Sciatic nerve (tissue), 2 donors: Measurements from ENCODE around the gene CHRNA4. TPM values are rescaled to one million over a fixed set of nuclear protein-coding genes. Genes with fewer than 3 reads are reported as not detected.
A peak's percentile ranks its signal among the peaks of the same experiment; 100 is the strongest.

Experiments
- ATAC-seq: fragments of 200-7000 bp; cut with Tn5 transposase; one replicate; pipeline ENCODE4 v1.9.1; 2020; ENCODE audit warnings: mild to moderate bottlenecking, moderate library complexity
- DNase-seq: peaks from one replicate; pipeline ENCODE4 v3.0.0-alpha.2; 2020; ENCODE audit warnings: low spot score
- intact Hi-C: fragments of 100-400 bp; cut with DNase I; formaldehyde crosslinking; loops from one replicate; pipeline ENCODE4 v1.14.2; 2022
- total RNA-seq: library from RNA; stranded (reverse); fragmentation: NEBNext Ultra II Directional; extraction: Animal tissue kit (Norgen Biotek cat#: 25700); gene quantifications from one replicate; pipeline ENCODE4 v1.2.1, GENCODE V29; 2021
- donor health status: DM: no; HTN: no; CAD: no.
- donor health status: DM: no; HTN: no; CAD: no.

Gene CHRNA4
- total RNA-seq, 1 donor from 2014 or later: 0.80 TPM

- intact Hi-C loops: no loop called here
- no peak for ATAC-seq
Observed at GRCh38 chr20:63328718-63329275, 32.4 kb downstream of the CHRNA4 start.

DNA sequence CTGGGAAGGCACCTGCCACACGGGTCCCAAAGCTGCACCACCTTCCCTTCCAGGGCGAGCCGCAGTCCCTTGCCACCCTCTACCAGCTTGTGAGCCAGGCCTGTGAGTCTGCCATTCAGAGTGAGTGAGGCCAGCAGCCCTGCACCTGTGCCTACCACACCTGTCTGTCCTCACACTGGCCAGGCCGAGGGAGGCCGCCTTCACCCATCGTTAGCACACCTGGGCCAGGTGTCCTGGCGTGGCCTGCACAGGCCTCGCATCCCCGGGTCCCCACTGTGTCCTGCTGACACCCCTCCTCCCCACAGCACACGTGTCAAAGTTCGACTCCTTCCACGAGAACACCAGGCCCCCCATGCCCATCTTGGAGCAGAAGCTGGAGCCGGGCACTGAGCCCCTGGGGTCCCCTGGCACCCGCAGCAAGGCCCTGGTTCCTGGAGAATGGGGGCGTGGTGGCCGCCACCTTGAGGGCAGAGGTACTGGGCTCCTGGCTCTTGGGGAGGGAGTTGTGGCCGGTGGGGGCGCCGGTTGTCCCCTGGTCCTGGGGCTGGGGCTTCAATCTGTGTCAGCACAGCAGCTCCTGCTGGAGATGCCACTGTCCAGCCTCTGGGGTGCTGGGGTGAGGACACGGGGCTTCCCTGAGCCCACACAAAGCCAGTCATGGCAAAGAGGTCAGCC, 33.0 kb downstream of the CHRNA4 start:
- no peak for DNase-seq
- ATAC-seq: no peak
- intact Hi-C loops: no loop called here

More at GRCh38 chr20:63328718-63329275, 32.4 kb downstream of the CHRNA4 start:
- DNase-seq: no peak

- intact Hi-C loops: no loop called here
- no peak for ATAC-seq
- DNase-seq: no peak
Observed at GRCh38 chr20:63327231-63327745, 33.9 kb downstream of the CHRNA4 start.

DNA sequence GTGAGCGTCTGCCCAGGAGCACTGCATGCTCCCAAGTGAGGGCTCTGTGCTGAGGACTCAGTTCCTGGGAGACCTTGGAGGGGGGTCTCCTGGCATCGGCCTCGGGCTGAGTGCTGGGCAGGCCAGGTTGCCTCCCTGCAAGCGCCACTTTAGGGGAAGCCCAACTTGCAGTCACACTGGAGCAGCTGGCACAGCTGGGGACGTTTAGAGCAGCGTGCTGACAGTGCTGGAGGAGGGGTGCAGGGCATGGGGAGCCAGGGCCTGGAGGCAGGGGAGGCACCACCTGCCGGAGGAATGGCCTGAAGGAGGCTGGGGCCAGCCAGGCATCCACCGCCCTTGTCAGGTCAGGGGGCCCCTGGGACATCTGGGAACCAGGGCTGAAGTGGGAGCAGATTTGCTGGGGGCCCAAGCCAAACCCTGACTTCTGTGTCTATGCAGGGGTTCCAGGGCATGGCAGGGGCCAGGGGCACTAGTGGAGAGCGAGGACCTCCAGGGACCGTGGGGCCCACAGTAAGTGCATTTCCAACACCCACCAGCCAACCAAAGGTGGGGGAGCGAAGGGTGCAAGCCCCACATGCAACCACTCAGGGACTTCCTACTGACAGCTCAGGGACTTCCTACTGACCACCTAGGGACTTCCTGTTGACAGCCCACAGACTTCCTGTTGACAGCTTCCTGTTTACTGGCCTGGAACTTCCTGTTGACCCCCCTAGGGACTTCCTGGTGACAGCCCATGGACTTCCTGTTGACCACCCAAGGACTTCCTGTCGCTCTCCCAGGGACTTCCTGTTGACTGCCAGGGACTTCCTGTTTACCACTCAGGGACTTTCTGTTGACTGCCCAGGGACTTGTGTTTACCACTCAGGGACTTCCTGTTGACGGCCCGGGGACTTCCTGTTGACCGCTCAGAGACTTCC, 34.6 kb downstream of the CHRNA4 start:
- intact Hi-C loops: no loop called here
- DNase-seq: no peak
- ATAC-seq: no peak

DNA sequence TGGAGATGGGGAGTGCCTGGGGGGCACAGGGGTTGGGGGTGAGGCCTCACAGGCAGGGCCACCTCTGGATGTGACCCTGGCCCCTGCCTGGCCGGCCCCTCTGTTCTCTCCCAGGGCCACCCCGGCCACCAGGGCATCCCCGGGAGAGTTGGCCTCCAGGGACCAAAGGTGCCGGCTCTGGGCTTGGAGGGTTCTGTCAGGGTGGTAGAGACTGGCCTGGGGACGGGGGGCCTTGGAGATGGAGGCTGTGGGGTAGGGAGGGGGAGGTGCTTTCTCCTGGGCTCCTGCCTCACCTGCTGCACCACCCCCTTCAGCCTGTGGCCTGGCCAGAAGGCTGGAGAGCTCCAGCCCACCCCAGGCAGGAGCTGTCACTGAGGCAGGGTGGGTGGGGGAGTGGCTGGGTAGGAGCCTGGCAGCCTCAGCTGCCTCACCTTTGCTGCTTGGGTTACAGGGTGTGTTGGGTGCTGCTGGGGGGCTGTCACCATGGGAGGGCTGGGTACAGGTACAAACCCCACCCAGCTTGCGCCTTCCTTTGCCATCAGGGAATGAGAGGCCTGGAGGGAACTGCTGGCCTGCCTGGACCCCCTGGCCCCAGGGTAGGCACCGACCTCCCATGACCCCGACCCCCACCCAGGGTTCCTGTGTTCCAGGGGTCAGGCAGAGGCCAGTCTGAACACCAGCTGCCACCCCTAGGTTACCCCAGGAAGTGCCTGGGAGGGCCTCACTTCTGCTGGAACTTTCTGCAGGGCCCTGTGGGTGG, 35.4 kb downstream of the CHRNA4 start:
- DNase-seq (no peak), ATAC-seq (no peak)
- intact Hi-C loops: no loop called here

GRCh38 chr20:63325021-63325471, 36.1 kb downstream of the CHRNA4 start:
- intact Hi-C loops: no loop called here
- DNase-seq (no peak), ATAC-seq (no peak)

DNA sequence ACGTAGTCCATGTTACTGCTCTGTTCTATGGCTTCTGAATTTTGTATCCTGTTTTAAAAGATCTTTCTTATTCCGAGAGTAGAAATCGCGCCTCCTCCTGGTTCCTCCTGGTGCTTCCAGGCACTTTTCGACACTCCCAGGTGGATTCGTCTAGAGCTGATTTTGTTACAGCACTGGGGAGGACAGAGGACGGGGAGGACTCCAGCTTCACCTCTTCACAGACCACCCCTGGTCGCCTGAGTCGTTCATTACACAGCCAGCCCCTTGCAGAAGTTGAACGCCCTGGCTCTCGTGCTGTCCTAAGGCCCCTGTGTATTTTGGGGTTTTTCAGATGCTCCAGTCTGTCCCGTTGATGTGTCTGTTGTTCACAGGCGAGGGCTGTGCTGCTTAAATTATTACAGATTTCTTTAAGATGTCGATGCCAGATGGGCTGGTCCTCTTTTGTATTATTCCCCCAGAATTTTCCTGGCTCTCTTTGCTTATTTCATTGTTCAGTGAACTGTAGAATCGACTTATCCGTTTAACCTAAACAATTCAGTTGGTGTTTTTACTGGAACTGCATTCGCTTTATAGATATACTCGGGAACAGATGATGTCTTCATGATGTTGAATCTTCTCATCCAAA, 37.7 kb downstream of the CHRNA4 start:
- DNase-seq (no peak), ATAC-seq (no peak)
- intact Hi-C loops: no loop called here

- DNase-seq (no peak), ATAC-seq (no peak)
- intact Hi-C loops: no loop called here
Observed at GRCh38 chr20:63322933-63323273, 38.2 kb downstream of the CHRNA4 start.

GRCh38 chr20:63322146-63322932, 38.8 kb downstream of the CHRNA4 start:
- ATAC-seq (no peak), DNase-seq (no peak)
- intact Hi-C loops: no loop called here

- DNase-seq (no peak), ATAC-seq (peak; percentile 60)
- intact Hi-C loops: no loop called here
Observed at GRCh38 chr20:63321148-63321831, 39.9 kb downstream of the CHRNA4 start.

- ATAC-seq: no peak
- DNase-seq: no peak
- intact Hi-C loops: no loop called here
Observed at GRCh38 chr20:63320616-63321147, 40.5 kb downstream of the CHRNA4 start.

- no peak for ATAC-seq
Observed at GRCh38 chr20:63320041-63320511, 41.1 kb downstream of the CHRNA4 start.

DNA sequence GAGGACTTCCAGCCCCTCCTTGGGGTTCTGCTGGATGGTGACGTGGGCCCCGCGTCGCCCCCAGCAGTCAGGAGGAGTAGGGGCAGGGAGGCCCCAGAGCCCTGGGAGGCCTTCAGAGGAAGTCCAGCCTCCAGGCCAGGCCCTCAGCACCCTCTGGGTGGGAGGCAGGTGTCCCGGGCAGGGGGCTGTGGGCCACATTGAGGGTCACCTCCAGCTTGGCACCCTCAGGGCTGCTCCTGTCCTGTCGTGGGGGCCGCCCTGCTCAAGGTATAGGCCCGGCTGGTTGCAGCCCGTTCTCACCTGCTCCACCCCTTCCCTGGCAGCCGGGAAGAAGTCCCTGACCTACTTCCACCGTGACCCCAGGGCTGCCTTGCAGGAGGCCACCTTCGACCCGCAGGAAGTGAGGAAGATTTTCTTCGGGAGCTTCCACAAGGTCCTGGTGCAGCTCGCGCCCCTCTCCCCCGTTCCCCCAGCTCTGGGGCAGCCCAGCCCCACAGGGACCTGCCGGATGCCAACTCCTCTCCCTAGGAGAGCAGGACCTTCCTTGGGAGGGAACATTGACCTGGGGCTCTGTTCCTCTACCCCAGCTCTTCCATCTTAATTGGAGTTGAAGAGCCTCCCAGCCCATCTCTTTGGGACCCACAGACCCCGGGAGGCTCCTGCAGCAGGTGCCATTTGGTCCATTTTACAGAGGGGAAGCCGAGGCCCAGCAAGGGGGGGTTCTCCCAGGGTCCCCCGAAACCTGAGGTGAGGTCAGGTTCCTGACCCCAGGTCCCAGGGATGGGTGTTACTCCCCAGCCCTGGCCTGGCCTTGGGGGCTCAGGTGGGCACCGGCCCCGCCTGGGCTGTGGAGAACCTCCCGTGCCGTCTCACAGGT, 41.7 kb downstream of the CHRNA4 start:
- DNase-seq: no peak
- intact Hi-C loops: no loop called here
- no peak for ATAC-seq

More at GRCh38 chr20:63320041-63320511, 41.1 kb downstream of the CHRNA4 start:
- DNase-seq: no peak
- intact Hi-C loops: no loop called here

DNA sequence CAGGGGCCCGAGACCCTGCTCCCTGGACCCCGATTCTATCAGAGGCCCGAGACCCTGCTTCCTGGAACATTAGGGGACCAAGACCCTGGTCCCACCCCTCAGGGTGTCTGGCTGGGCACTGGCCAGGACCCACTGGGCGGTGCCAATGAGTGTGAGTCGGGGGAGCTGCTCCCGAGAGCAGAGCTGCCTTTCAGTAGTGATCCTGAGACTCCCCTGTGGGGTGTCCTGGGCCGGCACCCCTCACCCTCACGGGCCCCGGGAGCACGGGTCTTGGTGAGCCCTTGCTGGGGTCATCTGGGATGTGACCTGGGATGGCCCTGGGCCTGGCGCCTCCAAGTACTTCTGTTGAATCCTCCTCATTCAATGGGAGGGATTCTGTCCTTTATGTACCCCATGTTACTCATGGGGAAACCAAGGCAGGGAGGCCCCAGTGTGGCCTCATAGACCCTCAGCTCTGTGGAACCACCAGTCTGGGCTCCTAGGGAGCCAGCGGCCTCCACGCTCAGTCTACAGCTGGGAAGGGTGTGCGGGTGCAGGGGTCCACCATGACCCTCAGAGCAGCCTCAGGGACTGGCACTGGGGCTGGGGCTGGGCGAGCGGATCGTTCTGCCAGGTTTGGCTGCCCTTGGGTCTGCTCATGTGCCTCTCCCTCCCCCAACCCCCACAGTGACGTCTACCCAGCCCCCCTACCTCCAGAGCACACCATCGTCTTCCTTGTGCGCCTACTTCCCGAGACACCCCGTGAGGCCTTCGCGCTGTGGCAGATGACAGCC, 42.6 kb downstream of the CHRNA4 start:
- DNase-seq (no peak), ATAC-seq (no peak)
- intact Hi-C loops: no loop called here

- ATAC-seq: no peak
- DNase-seq: no peak
- intact Hi-C loops: no loop called here
Observed at GRCh38 chr20:63317601-63318291, 43.4 kb downstream of the CHRNA4 start.
